Endothelial cell of umbilical vein (primary cell): ENCODE measurements around the gene KAT6B. TPM values are rescaled to one million over a fixed set of nuclear protein-coding genes. Genes with fewer than 3 reads are reported as not detected.

ENCODE experiments used
- BruUV-seq: library from RNA; stranded (reverse); fragments of 400-500 nt; replicated peaks from 2 replicates; lab custom pipeline; 2021; lab: Mats Ljungman, UMichigan
- CTCF ChIA-PET: fragments of 300-600, 350-600 bp; sonication (Branson Sonifier 250); formaldehyde crosslinking; loops from one replicate; lab custom pipeline; 2021; ENCODE audit warnings: antibody characterized with exemption, inconsistent platforms; lab: Charles Lee
- POLR2A ChIA-PET: fragments of 300-600, 350-600 bp; sonication (Branson Sonifier 250); formaldehyde crosslinking; loops from one replicate; lab custom pipeline; 2021; ENCODE audit warnings: antibody characterized with exemption, inconsistent platforms; lab: Charles Lee
- DNase-seq: peaks from one replicate; pipeline ENCODE4 v3.0.0-alpha.2; 2011; ENCODE audit warnings: low read depth, low spot score
- FAIRE-seq: peaks from 2 replicates; lab custom pipeline; 2011; peaks lifted over from hg19 to GRCh38; lab: Jason Lieb, UNC
- H2AFZ ChIP-seq: 2 replicates; pipeline ENCODE4 v1.6.0; 2012; ENCODE audit warnings: low read depth, low read length, control low read depth, inconsistent platforms
- H3K27ac ChIP-seq: 2 replicates; pipeline ENCODE4 v1.5.1; 2011; ENCODE audit warnings: low read depth, mild to moderate bottlenecking, control low read depth, low read length, moderate library complexity; ENCODE audit not compliant: insufficient read depth
- H3K27me3 ChIP-seq, 2 experiments: 2 replicates each; pipeline versions ENCODE4 v1.6.0 to v1.6.1; 2011; ENCODE audit warnings: low read length in 2 of 2, mixed read lengths in 1 of 2; ENCODE audit not compliant: control insufficient read depth in 2 of 2, insufficient read depth in 2 of 2
- H3K36me3 ChIP-seq, 2 experiments: 2 replicates in 1 of 2; 3 replicates in 1 of 2; pipeline ENCODE4 v1.5.1; 2011; ENCODE audit warnings: low read length in 2 of 2, mild to moderate bottlenecking in 1 of 2, moderate library complexity in 1 of 2; ENCODE audit not compliant: control insufficient read depth in 2 of 2, insufficient read depth in 2 of 2; ENCODE audit errors: extremely low read depth in 1 of 2
- H3K4me1 ChIP-seq: 3 replicates; pipeline ENCODE4 v1.5.1; 2011; ENCODE audit warnings: mild to moderate bottlenecking, low read length; ENCODE audit not compliant: control insufficient read depth, insufficient read depth; ENCODE audit errors: extremely low read depth
- H3K4me2 ChIP-seq: 2 replicates; pipeline ENCODE4 v1.6.1; 2011; ENCODE audit warnings: low read length, control low read depth, mixed read lengths; ENCODE audit not compliant: insufficient read depth
- H3K4me3 ChIP-seq, 3 experiments: fragments of 200-600 bp in 1 of 3; sonication (generic), shearing (Covaris generic) in 1 of 3; replicated peaks in 1 of 3; 2 replicates each; pipeline ENCODE4 v1.5.1; 2011 to 2016; ENCODE audit warnings: control low read depth in 3 of 3, low read length in 3 of 3, mild to moderate bottlenecking in 2 of 3, inconsistent platforms in 1 of 3, low read depth in 1 of 3, moderate library complexity in 1 of 3; ENCODE audit not compliant: insufficient read depth in 1 of 3
- H3K79me2 ChIP-seq: 2 replicates; pipeline ENCODE4 v1.6.0; 2012; ENCODE audit warnings: low read length, inconsistent platforms; ENCODE audit not compliant: control insufficient read depth, insufficient read depth
- H3K9ac ChIP-seq: replicated peaks from 2 replicates; pipeline ENCODE3; 2011; ENCODE audit warnings: low read length, control low read depth; ENCODE audit not compliant: insufficient read depth; ENCODE audit errors: extremely low read depth
- H3K9me1 ChIP-seq: replicated peaks from 3 replicates; pipeline ENCODE4 v1.6.0; 2011; ENCODE audit warnings: mild to moderate bottlenecking, low read length; ENCODE audit not compliant: control insufficient read depth, insufficient read depth; ENCODE audit errors: extremely low read depth
- H3K9me3 ChIP-seq: replicated peaks from 2 replicates; pipeline ENCODE4 v1.5.1; 2012; ENCODE audit warnings: low read length, inconsistent platforms; ENCODE audit not compliant: control insufficient read depth, insufficient read depth
- H4K20me1 ChIP-seq: replicated peaks from 2 replicates; pipeline ENCODE3; 2011; ENCODE audit warnings: mild to moderate bottlenecking, low read length; ENCODE audit not compliant: control insufficient read depth, insufficient read depth; ENCODE audit errors: extremely low read depth
- CTCF ChIP-seq, 2 donors: IDR thresholded peaks; 1 replicate in 1 of 2; 2 replicates in 1 of 2; pipeline ENCODE4 v1.5.1; 2011; ENCODE audit warnings: low read length in 2 of 2, mild to moderate bottlenecking in 2 of 2, moderate library complexity in 2 of 2, control low read depth in 1 of 2, inconsistent platforms in 1 of 2, low read depth in 1 of 2; ENCODE audit not compliant: insufficient read depth in 1 of 2; ENCODE audit errors: extremely low read depth in 1 of 2
- EZH2 ChIP-seq: IDR thresholded peaks from 2 replicates; pipeline ENCODE4 v1.6.1; 2012; ENCODE audit warnings: borderline replicate concordance, low read depth, mild to moderate bottlenecking, moderate library complexity, low read length, inconsistent platforms; ENCODE audit not compliant: severe bottlenecking
- FOS ChIP-seq: IDR thresholded peaks from 2 replicates; pipeline ENCODE4 v1.6.1; 2011; ENCODE audit warnings: mild to moderate bottlenecking, low read length, moderate library complexity, borderline replicate concordance; ENCODE audit not compliant: insufficient read depth
- GATA2 ChIP-seq: IDR thresholded peaks from 2 replicates; pipeline ENCODE4 v1.7.0; 2011; ENCODE audit warnings: low read depth, mild to moderate bottlenecking, moderate library complexity, mixed read lengths, low read length; ENCODE audit not compliant: insufficient read length, insufficient read depth
- JUN ChIP-seq: IDR thresholded peaks from 2 replicates; pipeline ENCODE4 v1.6.1; 2011; ENCODE audit warnings: borderline replicate concordance, low read depth; ENCODE audit not compliant: insufficient read length, insufficient read depth
- MAX ChIP-seq: IDR thresholded peaks from 2 replicates; pipeline ENCODE4 v1.6.1; 2011; ENCODE audit not compliant: insufficient read depth, insufficient read length
- MYC ChIP-seq: IDR thresholded peaks from one replicate; pipeline ENCODE4 v1.6.1; 2011; ENCODE audit warnings: mild to moderate bottlenecking, low read depth, low read length
- POLR2A ChIP-seq: IDR thresholded peaks from 2 replicates; pipeline ENCODE4 v1.6.1; 2012; ENCODE audit warnings: low read depth, mild to moderate bottlenecking, control low read depth, low read length
- POLR2AphosphoS5 ChIP-seq: IDR thresholded peaks from 2 replicates; pipeline ENCODE4 v1.6.1; 2012; ENCODE audit warnings: low read depth, mild to moderate bottlenecking, control low read depth, low read length, moderate library complexity; ENCODE audit not compliant: insufficient read depth
- dilution Hi-C: fragments of 300-500 bp; cut with MboI; formaldehyde crosslinking; loops from one replicate; pipeline ENCODE4 v1.15.0; 2019; ENCODE audit warnings: low sequenced_read_pairs; ENCODE audit not compliant: extremely low pct_ligation_motif_present
- intact Hi-C: fragments of 100-400 bp; cut with micrococcal nuclease; formaldehyde crosslinking; loops from one replicate; pipeline ENCODE4 v1.10.0; 2022
- polyA plus RNA-seq, 4 experiments: library from polyadenylated mRNA; depleted of rRNA in 3 of 4; stranded (reverse) in 3 of 4; unstranded in 1 of 4; fragments of >200 nt; gene quantifications; 2 replicates each; pipeline versions ENCODE4 v1.2.1 to v1.2.3, GENCODE V29; 2011 to 2012; ENCODE audit warnings: missing spikeins in 1 of 4
- total RNA-seq: library from RNA; stranded (reverse); gene quantifications from 2 replicates; pipeline ENCODE4 v1.2.3, GENCODE V29; 2021

The KAT6B gene
- total and polyA plus RNA-seq, 2 donors (not counting 3 experiments of a cell fraction or from before 2014, with no cell fraction given) = 4.5 to 17.0 TPM

GRCh38 chr10:75030371-75030770 is 204.0 kb downstream of the KAT6B start:
- H3K9me3 ChIP-seq = no peaks in the 10 kb centered on the region
- CTCF ChIA-PET = no interaction called here
- no peaks in the 10 kb centered on the region for H4K20me1 ChIP-seq
- peaks cover 0 to 12% of the 10 kb centered on the region in 2 experiments for H3K36me3 ChIP-seq
- no peak overlapping the region for H3K4me3 ChIP-seq
- dilution Hi-C loops = no loop called here
- TF ChIP-seq POLR2A (no peak), EZH2 (no peak), JUN (no peak), FOS (no peak), POLR2AphosphoS5 (no peak), CTCF (IDR thresholded peaks at IDR 0.05; ENCODE audit: extremely low read depth in 1 of 2, insufficient read depth in 1 of 2, low read depth in 1 of 2, low read length in 2 of 2) (no peak), MAX (no peak), MYC (no peak), GATA2 (no peak)
- intact Hi-C loops = no loop called here
- DNase-seq = no peak
- H3K79me2 ChIP-seq = no peaks in the 10 kb centered on the region
- no peaks in the 10 kb centered on the region for H3K9me1 ChIP-seq
- FAIRE-seq = no peak
- no peak overlapping the region for H3K9ac ChIP-seq
- H3K4me1 ChIP-seq = peaks cover 4% of the 10 kb centered on the region
- no peaks in the 10 kb centered on the region for H3K27me3 ChIP-seq
- POLR2A ChIA-PET = no interaction called here
- H3K4me2 ChIP-seq = no peak overlapping the region
- H3K27ac ChIP-seq = no peak overlapping the region
- BruUV-seq = TSS peak; percentile 9
- H2AFZ ChIP-seq = no peak overlapping the region
